ENCODE results near the gene ACVR1B. TPM values are rescaled to one million over a fixed set of nuclear protein-coding genes. Genes with fewer than 3 reads are reported as not detected.

ACVR1B gene
- total and polyA plus RNA-seq, 9 of the 15 experiments (the other 6 are each of a cell fraction or from before 2014, with no cell fraction given), result 0.97 to 15.1 (median 6.8) TPM

DNA sequence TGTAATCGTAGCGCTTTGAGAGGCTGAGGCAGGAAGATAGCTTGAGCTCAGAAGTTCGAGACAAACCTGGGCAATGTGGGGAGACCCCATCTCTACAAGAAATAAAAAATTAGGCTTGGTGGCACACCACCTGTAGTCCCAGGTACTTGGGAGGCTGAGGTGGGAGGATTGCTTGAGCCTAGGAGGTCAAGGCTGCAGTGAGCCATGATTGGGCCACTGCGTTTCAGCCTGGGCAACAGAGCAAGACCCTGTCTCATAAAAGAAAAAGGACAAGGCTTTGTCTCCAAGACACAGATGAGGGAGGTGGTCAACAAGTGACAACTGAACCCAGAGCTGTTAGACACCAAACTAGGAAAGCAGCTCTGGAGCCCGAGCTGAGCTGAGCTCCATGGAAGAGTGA, 40.7 kb downstream of the ACVR1B start (continued):
- TF ChIP-seq, protein P1, sequence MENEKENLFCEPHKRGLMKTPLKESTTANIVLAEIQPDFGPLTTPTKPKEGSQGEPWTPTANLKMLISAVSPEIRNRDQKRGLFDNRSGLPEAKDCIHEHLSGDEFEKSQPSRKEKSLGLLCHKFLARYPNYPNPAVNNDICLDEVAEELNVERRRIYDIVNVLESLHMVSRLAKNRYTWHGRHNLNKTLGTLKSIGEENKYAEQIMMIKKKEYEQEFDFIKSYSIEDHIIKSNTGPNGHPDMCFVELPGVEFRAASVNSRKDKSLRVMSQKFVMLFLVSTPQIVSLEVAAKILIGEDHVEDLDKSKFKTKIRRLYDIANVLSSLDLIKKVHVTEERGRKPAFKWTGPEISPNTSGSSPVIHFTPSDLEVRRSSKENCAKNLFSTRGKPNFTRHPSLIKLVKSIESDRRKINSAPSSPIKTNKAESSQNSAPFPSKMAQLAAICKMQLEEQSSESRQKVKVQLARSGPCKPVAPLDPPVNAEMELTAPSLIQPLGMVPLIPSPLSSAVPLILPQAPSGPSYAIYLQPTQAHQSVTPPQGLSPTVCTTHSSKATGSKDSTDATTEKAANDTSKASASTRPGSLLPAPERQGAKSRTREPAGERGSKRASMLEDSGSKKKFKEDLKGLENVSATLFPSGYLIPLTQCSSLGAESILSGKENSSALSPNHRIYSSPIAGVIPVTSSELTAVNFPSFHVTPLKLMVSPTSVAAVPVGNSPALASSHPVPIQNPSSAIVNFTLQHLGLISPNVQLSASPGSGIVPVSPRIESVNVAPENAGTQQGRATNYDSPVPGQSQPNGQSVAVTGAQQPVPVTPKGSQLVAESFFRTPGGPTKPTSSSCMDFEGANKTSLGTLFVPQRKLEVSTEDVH (IDR thresholded peaks at IDR 0.05; ENCODE audit: low read depth, partially characterized antibody), result no peak
- no peak for TF ChIP-seq MCM2 (IDR thresholded peaks at IDR 0.05; ENCODE audit: low read depth)
- TF ChIP-seq ZNF133 (CRISPR knock-in tag; IDR thresholded peaks at IDR 0.05), result no peak

DNA sequence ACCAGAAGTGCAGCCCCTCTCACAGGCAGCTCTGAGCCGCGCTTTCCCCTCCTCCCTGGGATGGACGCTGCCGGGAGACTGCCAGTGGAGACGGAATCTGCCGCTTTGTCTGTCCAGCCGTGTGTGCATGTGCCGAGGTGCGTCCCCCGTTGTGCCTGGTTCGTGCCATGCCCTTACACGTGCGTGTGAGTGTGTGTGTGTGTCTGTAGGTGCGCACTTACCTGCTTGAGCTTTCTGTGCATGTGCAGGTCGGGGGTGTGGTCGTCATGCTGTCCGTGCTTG, 43.0 kb downstream of the ACVR1B start:
- no peaks in the 10 kb centered on the region for H4K20me1 ChIP-seq (replicated peaks; ENCODE audit: control insufficient read depth, insufficient read depth, low read length)
- POLR2A ChIA-PET, result interaction anchor here (0.6 to 1.8 kb wide), 3 partner anchors 9 to 138 kb away, joined by 3 to 10 read pairs (median 6); no protein-coding TSS in a partner anchor
- no peak overlapping the region for H2AFZ ChIP-seq (ENCODE audit: low read depth, low read length)
- TF ChIP-seq, protein P2, sequence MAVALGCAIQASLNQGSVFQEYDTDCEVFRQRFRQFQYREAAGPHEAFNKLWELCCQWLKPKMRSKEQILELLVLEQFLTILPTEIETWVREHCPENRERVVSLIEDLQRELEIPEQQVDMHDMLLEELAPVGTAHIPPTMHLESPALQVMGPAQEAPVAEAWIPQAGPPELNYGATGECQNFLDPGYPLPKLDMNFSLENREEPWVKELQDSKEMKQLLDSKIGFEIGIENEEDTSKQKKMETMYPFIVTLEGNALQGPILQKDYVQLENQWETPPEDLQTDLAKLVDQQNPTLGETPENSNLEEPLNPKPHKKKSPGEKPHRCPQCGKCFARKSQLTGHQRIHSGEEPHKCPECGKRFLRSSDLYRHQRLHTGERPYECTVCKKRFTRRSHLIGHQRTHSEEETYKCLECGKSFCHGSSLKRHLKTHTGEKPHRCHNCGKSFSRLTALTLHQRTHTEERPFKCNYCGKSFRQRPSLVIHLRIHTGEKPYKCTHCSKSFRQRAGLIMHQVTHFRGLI (CRISPR knock-in tag; IDR thresholded peaks at IDR 0.05), result no peak
- TF ChIP-seq HMGN3 (IDR thresholded peaks at IDR 0.05; ENCODE audit: borderline replicate concordance, extremely low read depth, insufficient read length, low read depth, low read length) (no peak), MEF2D (tag; conservative IDR thresholded peaks at IDR 0.05; ENCODE audit: low read depth) (no peak)
- H3K27me3 ChIP-seq (ENCODE audit: control insufficient read depth in 2 of 2, insufficient read depth in 2 of 2, low read length in 2 of 2), result no peaks in the 10 kb centered on the region
- H3K4me1 ChIP-seq (replicated peaks in 1 of 2; ENCODE audit: control insufficient read depth in 2 of 2, insufficient read depth in 2 of 2, low read length in 2 of 2), result peaks cover 0 to 10% of the 10 kb centered on the region in 2 experiments; a peak in 1 of 5 replicates
- peaks cover 32% of the 10 kb centered on the region; the same call in 2 of the 3 replicates for H3K36me3 ChIP-seq (ENCODE audit: control insufficient read depth, insufficient read depth, low read length)
- DNase-seq (ENCODE audit: extremely low read depth in 1 of 4, low spot score in 3 of 4) (no peak), FAIRE-seq (no peak), ATAC-seq (no peak)
- BruUV-seq (replicated peaks), result no TSS peak
- H3K9me1 ChIP-seq (ENCODE audit: control insufficient read depth, insufficient read depth, low read length), result no peaks in the 10 kb centered on the region
- H3K9ac ChIP-seq (ENCODE audit: insufficient read depth in 1 of 2, low read depth in 2 of 2, low read length in 2 of 2), result peak overlapping the region in 1 of 2 experiments; percentile 39; a peak in 1 of 4 replicates
- no peak overlapping the region for H3K27ac ChIP-seq (ENCODE audit: extremely low read depth, low read depth, low read length)
- intact Hi-C loops (cut with micrococcal nuclease) (no loop called here), in situ Hi-C loops (cut with MboI) (no loop called here)
- CTCF ChIA-PET (ENCODE audit: low intra/inter-chr PET ratio), result interaction anchor here (1.8 to 2.5 kb wide), 3 partner anchors 27 to 89 kb away, joined by 5 to 9 read pairs (median 9); no protein-coding TSS in a partner anchor
- no peaks in the 10 kb centered on the region for H3K9me3 ChIP-seq (replicated peaks; ENCODE audit: control insufficient read depth, insufficient read depth, low read depth, low read length)
- H3K4me2 ChIP-seq (ENCODE audit: insufficient read depth, low read length), result no peak overlapping the region
- H3K4me3 ChIP-seq, result no peak overlapping the region
- WGBS (ENCODE audit: insufficient coverage, low coverage, missing lambda C conversion rate), result 92% methylated on average over 11 of the region's 17 CpGs
- H3K79me2 ChIP-seq (ENCODE audit: control insufficient read depth, insufficient read depth, low read length), result no peaks in the 10 kb centered on the region
